Kidney glomerular epithelial cell (primary cell): ENCODE results near the gene GAK.
"Not testable (repeated sequence)": the region's sequence is repeated elsewhere in the genome, so short reads cannot be mapped to it uniquely, and the experiment has no call there.

Experiments
- DNase-seq: peaks from one replicate; lab custom pipeline; 2025; lab: John Stamatoyannopoulos, UW

The GAK gene

DNA sequence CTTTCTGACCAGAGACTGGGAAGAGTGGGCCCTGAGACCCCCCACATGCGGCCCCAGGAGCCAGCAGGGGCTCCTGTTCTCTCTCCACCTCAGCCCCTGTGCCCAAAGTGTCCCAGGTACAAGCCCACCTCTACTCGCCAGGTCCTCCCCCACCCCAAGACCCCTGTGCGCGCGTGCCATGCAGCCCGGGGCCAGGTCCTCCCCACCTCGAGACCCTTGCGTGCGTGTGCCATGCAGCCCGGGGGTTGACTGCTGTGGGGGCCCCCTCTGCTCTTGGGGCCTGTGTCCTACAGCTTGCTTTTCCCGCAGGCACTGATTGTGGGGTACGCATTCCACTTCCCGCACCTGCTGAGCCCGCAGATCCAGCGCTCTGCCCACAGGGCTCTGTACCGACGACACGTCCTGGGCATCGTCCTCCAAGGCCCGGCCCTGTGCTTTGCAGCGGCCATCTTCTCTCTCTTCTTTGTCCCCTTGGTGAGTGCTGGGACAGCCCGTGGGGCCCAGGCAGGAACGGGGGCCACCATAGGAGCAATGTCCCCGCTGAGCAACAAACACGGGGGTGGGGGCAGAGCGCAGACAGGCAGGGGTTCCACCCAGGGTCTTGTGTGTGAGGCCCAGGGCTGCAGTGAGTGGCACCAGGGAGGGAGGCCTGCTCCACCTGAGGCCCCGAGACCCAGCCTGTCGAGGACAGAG, 20.9 kb upstream of the GAK start:
- no peak for DNase-seq

DNA sequence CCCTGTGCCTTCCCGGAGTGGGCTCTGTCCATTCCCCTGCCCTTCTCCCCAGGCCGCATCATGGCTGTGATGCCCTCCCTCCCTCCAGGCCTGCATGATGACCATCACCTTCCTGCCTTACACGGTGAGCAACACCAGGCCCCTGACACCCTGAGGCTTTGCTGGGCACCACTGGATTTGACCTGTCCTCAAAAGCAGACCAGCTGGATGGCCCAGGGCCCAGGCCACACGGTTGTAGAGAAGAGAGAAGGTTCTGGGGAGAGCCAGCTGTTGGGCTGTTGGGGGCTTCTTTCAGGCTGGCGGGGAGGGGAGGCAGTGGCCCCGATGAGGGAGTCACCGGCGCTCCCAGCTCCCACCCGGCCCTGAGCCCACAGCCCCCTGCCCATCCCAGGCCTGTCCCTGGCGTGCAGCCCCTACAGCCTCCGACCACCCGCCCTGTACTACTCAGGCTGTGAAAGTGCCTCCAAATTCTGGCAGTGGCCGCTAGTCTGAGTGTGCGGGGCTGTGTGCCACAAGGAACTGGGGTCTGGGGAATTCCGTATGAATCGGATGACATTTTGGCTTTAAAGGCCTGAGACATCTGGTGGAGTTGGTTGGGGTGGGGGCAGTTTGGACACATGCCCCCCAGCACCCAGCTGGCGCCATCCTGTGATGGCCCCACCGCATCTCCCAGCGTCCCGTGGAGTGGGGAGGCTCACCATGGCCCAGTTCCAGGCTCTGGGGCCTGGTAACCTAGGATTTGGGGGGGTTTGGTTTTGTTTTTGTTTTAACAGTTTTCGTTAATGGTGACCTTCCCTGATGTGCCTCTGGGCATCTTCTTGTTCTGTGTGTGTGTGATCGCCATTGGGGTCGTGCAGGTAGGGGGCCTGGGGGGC, 19.7 kb upstream of the GAK start:
- no peak for DNase-seq

DNA sequence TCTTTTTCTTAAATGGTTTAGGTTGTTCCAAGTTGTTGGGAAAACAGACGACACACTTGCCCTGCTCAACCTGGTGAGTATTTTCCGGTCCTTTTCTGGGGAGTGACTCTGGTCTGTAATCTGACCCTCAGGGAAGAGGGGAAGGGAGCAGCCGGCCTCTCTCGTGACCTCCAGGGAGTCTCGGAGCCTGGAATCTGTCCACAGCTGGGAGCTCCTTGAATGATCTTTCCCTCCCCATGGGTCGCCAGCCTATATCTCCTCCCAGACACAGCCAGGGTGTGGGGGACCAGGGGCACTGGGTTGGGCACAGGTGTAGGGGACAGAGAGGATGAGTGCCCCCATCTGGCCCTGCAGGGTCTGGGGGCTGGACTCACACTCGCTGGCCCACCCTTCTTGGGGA, 19.1 kb upstream of the GAK start:
- no peak for DNase-seq

DNA sequence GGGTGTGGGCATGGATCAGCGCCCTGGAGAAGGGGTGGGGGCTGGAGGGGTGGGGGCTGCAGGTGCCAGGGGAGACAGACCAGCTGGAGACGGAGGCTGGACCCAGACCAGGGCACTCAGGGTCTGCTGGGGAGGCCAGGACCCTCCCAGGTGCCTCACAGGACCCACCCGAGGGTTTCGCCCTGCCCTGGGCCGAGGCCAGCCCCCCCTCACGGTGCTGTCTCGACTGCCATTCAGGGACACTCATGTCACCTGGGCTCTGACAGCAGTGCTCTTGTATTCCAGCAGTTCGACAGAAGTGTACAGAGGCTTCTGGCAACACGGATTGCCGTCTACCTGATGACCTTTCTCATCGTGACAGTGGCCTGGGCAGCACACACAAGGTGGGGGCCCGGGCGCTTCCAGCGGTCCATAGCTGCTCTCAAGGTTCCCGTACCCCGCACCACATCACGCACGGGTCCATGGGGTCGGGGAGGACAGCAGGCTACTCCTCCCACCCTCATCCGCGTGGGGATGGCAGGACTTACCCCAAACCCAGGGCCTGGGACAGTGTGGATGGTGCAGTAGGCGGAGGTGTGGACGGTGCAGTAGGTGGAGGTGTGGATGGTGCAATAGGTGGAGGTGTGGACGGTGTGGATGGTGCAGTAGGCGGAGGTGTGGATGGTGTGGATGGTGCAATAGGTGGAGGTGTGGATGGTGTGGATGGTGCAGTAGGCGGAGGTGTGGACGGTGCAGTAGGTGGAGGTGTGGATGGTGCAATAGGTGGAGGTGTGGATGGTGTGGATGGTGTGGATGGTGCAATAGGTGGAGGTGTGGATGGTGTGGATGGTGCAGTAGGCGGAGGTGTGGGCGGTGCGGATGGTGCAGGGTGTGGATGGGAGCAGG, 18.3 kb upstream of the GAK start:
- DNase-seq = no peak

DNA sequence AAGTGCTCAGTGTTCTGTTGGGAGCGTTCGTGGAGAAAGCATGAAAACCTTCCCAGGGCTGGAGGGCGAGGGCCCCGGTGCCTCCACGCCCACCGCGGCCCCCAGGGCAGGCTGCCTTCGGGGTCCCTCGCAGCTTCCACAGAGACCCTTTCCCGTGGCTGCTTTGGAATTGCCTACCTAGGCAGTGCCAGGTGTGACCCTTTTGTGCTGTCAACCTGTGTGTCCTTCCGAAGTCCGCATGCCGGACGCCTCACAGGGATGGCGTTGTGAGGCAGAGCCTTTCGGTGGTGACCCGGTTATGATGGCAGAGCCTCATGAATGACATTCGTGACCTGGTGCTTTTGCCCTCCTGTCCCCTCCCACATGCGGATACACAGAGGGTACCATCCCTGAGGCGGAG, 17.5 kb upstream of the GAK start:
- DNase-seq = no peak

DNA sequence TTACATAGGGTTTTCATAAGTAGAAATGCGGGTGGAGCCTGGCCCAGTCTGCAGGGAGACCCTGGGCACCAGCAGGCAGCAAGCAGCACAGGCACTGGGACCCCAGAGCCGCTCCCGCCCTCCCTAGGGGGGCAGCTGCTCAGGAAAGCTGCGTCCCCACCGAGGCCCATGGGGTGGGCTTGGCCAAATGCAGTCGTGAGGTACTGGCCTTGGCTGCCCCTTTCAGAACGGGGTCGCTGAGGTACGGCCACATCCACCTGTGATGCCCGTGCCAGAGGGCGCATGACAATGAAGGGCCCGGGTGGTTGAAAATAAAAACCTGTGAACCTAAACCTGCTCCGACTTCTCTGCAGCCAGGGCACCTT, 16.8 kb upstream of the GAK start:
- no peak for DNase-seq

DNA sequence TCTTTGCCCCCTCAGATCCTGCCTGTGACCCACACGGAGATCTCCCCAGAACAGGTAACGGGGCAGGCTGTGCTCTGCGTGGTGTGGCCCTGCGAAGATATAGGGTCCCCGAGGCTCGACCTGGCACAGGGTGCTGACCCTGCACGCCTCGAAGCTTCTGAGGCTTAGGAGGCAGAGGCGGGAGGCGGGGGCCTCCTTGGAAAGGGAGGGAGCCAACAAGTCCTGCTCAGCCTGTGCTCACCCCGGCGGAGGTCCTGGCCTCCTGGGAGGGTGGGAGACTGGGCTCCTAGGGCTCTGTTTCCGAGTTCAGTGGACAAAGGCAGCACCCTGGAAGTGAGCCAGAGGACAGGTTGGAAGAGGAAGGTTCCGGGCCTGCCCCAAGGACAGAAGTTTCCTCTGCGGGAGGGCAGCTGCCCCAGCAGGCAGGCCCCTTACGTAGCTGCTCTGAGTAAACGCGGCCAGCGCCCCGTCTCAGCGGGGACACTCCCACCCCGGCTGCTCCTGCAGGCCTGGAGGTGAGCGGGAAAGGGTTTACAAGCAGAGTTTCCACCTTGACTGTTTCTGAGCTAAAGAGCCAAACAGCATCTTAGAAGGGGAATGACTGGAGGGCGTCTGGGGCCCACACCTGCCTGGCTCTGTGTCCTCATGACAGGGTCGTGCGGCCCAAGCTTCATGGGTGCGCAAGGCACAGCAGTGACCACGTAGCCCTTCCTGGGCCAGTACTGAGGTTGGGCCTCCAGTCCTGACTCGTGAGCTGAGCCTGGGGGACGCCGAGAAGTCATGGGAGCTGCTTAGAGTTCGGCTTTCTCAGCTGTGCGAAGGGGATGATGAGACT, 16.2 kb upstream of the GAK start:
- DNase-seq = no peak

DNA sequence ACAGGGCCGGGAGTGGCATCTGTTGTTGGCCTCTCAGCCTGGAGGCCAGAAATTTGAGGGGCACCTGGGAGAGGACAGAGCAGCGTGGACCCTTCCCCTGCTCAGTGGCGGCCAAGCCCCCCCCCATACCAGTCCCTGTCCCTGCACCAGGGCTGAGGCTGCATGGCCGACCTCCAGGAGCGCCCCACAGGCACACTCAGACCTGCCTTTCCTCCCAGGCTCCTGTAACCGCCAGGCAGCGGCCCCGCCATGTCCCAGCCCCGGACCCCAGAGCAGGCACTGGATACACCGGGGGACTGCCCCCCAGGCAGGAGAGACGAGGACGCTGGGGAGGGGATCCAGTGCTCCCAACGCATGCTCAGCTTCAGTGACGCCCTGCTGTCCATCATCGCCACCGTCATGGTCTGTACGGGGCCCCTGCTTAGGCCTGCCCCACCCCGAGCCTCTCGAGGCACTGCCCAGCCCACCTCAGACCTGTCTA, 15.4 kb upstream of the GAK start:
- no peak for DNase-seq

DNA sequence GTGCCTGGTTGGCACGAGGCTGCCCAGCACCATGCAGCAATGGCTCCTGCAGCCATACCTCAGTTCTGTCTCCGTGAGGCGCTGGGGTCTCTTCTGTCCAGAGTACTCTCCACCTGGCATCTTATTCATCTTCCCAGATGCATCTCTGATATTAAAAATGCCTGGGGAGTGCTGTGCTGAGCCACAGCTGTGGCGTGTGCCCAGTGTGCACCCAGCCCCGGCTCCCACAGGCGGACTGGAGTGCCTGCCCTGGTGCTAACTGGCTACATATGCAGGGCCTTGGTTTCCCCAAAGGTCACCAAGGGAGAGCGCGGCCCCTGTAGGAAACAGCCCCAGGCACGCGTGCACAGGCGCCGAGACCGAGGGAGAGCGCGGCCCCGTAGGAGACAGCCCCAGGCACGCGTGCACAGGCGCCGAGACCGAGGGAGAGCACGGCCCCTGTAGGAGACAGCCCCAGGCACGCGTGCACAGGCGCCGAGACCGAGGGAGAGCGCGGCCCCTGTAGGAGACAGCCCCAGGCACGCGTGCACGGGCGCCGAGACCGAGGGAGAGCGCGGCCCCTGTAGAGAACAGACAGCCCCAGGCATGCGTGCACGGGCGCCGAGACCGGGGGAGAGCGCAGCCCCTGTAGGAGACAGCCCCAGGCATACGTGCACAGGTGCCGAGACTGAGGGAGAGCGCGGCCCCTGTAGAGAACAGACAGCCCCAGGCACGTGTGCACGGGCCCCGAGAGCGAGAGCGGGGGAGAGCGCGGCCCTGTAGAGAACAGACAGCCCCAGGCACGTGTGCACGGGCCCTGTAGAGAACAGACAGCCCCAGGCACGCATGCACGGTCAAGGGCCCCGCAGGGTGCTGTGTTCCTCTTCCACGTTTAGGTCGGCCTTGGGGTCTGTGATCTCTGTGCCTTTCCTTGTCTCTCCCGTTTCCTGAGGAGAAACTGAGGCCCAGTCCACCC, 14.7 kb upstream of the GAK start:
- DNase-seq = no peak

DNA sequence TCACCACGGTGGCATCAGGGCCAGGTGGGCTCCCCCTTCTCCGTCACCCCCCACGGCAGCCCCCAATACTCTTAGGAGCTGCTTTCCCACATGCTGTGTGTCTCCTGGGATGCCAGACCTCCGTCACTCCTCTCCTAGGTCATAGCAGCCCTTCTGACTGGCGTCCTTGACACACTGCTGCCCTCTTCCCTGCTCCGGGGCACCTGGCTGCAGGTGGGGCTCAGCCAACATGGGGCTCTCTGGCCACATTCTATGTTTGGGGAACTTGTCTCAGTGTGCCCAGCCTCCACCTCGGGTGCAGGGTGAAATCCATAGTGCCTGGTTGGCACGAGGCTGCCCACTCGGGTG, 14.0 kb upstream of the GAK start:
- no peak for DNase-seq

DNA sequence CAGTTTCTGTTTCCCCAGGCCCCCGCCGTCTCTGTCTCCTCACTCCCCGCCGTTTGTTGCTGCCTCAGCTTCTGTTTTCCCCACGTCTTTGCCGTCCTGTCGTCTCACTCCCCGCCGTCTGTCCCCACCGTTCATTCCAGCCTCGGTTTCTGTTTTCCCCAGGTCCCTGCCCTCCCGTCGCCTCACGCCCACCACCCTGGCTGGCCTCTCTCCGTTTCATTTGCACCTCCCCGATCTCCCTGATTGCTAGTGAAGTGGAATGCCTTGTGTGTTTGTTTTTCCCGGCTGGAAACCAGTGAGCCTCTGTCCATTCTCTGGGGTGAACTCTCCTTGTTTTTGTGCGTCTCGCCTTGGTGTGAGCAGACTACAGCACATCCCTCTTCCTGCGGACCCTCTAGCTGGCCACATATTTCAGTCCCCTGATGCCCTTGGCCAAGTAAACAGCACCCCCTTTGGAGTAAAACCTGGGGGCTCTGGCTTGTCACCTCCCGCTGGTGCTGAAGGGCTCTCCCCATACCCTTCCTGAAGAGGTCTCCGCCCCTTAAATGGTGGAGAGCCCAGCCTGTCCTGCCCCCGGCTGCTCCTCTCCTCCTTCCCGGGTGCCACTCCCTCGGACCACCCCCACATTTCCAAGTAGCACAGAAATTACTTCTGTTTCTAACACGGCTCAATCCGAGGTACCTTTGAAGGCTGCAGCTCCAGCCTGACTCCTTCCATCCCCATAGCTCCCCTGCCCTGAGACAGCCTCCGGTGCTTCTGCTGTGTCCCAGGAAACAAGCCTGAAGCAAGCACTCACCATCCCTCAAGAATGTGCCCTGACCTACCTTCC, 13.4 kb upstream of the GAK start:
- no peak for DNase-seq

DNA sequence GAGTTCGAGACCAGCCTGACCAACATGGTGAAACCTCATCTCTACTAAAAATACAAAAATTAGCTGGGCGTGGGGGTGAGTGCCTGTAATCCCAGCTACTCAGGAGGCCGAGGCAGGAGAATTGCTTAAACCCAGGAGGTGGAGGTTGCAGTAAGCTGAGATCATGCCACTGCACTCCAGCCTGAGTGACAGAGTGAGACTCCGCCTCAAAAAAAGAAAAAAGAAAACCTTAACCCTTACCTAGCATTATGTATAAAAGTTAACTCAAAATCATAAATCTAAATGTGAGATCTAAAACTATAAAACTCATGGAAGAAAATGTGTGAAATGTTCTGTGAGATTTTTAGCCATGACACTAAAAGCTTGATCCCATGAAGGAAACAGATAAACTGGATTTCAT, 7.4 kb upstream of the GAK start:
- not testable (repeated sequence) for DNase-seq

DNA sequence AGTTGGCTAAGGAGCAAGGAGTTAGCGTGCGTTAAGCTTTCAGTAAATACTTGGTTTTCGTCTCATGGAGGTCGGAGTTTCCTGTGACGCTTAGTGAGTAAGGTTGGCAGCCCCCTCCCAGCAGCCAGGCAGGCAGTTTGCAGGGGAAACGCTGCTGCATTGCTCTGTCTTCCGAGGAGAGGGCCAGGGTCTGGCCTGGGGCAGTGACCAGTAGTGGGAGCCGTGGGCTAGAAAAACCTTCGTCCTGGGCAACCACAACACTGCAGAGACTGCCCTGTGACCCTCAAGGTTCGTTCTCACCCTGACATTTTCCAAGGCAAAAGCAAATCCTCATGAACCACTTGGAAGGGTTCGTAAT, 576 bp upstream of the GAK start:
- DNase-seq = no peak

DNA sequence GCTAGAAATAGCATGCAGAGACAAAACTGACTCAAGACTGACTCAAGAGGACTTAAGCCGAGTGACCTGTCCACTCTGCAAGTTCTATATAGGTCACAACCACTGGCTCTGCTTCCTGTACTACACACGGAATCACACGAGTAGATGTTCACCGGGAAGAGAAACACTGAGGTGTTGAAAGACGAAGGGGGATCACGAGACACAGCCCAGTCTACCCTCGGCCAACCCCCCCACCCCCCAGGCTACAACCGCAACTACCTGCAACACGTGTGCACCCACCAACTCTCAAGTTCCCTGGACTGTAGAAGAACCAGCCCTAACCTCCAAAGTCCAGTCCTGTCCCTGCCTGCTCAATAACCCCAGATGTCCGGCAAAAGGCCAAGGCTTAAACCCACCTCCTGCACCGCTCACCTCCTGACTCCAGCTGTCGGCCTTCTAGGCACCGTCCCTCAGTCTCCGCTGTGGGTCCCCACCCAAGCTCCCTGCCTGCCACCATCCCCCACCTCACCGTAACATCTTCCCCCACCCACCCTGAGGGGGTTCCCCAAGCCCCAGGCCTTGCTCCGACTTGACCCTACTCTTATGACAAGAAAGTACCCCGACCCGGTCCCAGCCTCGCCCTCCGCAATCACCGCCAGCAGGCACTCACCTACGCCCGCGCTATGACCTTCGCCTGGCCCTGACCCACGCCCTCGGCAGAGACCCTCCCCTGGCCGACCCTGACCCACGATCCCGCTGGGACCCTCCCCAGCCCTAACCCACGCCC, 739 bp downstream of the GAK start:
- DNase-seq = no peak

DNA sequence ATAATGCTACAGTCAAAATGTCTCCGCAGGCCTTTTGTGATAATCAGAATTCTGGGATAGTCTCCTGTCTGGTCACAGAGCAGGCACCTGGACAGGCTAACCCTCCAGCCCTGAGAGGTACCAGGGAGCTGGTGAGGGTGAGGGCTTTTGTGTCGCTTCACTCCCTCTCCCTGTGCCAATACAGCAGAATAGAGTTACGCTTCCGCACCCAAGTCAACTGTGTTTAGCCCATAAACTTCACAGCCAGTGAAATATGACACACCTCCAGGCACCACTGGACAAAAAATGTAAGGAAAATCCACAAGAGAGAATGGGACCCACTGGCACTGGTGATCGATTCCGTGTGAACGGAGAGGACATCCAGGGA, 1.3 kb downstream of the GAK start:
- DNase-seq = peak; percentile 14

DNA sequence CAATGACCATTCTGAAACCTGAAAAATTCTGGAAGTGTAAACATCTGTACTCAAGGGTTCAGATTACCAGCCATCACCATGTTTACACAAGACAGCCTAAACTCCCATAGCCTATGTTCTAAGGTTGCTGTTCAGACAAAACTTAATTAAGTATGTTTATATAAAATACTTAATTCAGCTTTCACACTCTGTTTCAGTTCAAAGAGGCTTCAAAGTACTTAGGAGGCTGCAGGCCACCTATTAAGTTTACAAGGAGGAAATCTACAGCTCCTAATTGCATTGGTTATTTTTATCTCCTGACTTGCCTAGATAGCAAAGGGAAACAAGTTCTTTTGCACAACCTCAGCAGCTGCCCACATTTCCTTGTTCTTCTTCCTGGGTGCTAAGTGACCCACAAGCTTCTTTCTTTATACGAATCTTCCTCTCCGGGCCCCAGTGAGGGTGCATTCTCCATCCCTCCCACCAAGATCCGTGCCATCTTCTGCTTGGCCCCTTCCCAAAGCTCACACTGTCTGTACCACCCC, 2.0 kb downstream of the GAK start:
- DNase-seq = no peak

DNA sequence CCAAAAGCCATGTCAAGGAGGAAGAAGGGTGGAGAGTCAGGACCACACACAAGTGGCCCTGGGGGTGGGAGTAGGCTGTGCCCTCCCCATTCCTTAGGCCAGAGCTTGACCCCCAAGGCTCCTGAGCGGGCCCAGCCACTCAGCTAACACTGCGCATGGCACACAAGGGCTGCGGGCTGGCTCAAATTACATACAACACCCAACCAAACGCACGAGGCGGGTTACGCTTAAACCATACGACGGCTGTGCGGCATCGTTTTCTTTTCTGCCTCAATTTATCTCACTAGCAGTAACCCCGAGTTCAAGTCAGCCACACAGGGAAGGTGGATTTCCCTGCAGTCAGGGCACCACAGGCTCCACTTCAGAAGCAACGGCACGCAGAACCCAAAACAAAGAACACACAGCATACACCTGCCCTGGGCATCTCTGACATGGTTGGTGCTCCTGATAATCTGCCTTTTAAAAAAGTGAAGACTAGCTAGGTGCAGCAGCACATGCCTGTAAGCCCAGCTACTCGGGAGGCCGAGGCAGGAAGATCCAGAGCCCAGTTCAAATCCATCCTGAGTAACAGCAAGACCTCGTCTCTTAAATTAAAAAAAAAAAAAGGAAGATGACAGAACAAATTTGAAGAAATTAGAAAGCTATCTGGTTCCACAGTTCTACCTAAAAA, 2.9 kb downstream of the GAK start:
- DNase-seq = no peak

DNA sequence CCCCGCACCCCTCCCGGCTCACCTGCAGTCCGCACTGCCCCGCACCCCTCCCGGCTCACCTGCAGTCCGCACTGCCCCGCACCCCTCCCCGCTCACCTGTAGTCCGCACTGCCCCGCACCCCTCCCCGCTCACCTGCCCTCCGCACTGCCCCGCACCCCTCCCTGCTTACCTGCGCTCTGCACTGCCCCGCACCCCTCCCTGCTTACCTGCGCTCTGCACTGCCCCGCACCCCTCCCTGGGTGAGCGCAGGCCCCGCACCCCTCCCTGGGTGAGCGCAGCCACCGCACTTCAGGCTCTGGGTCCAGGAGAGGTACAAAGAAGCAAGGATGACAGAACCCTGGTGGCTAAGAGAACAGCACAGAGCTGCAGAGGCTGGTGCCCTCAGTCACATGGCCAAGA, 4.5 kb downstream of the GAK start:
- DNase-seq = not testable (repeated sequence)
